HCEC 1CT (cell line): Measurements from ENCODE around the gene CD300LG.
"Not testable (repeated sequence)": the region's sequence is repeated elsewhere in the genome, so short reads cannot be mapped to it uniquely, and the experiment has no call there.

ENCODE experiments used
- DNase-seq: peaks from one replicate; pipeline ENCODE4 v3.0.0-alpha.2; 2017

The CD300LG gene

DNA sequence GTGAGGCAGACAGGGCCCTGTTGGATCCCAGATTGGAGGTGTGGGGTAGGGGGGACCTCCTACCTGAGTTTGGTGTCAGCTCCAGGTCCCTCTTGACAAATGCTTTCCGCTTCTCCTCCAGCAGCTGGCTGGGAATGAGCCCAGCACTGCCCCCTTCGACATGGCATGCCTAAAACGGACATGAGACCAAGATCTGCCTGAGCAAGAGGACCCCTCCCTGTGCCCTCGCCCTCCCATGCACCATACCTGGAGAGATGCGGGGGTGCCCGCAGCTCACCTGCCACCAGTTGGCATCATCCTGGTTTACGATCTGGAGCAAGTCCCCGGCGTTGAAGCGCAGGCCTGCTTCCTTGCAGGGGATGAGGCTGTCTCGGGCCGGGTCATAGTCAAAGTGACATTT, 34.2 kb downstream of the CD300LG start:
- DNase-seq, result no peak

DNA sequence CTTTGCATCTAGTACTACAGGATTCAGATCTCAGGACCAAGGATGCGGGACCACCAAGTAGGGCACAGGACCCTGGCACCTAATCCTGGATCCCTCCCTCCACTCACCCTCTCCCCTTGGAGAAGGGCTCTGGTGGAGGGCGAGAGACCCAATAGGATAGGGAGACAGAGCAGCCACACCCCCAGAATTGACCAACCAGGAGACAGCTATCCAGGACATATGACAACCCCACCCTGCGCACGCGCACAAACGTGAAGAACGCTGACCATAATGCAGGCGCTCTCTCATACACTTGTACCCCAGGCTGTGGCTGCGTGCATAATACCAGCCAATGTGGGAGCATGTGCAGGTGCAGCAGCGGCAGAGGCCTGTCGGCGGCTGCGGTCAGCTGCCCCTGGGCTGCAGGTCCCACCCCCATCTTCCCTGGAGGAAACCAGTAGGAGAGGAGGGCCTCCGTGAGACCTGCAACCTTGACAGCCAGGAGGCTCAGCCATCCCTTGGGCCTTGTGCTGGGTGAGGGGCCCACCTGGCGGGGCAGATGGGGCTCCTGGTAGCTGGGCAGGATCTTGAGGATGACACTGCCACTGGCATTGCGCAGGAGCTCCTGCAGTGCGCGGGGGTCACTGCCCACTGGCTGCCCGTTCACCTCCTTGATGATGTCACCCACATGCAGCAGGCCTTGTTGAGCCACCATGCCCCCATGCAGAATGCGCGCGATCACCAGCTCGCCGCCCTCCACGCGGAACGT, 35.0 kb downstream of the CD300LG start:
- DNase-seq, result no peak

DNA sequence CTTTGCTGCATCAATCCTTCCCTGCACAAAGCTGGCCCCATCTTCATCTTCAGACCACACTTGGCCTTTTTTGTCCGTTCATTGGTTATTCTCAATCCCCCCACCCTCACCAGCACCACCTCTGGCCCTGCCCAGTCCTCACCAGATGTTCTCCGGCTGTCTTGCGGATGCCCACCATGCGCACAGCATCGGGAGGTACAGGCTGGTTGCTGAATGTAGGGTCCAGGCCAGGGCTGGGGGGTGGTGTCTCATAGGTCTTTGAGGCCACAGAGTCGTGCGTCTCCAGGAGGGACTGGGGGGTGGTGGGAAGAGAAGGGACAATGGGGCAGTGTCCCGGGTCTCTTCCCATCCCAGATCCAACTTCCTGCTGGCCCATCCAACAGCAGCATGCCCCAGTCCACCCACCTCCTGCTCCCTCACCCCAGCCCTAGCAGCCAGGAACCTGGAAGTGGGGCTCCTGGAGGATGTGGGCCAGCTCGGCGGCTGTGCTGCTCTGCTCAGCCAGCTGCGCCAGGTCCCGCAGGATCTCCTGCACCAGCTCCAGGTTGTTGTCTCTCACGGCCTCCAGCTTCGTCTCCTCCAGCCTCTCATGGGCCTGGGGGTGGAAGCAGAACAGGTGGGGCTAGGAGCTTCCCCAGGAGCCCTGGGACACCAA, 35.9 kb downstream of the CD300LG start:
- DNase-seq, result no peak

DNA sequence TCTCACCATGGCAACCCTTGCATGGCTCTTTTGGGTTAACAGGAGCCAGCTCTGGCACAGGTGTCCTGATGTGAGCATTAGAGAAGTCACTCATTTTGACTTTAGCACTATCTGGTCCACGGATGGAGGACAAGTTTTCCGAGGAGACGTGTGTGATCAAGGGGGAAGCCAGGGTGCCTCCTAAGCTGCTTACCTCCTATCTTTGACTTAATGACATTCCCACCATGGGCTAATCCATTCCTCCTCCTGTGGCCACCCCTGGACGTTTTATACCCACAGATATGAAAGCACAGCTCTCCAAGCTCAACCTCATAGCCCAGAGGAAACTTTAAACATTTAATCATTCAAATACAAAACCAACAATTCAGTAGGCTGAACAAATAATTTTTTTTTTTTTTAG, 41.6 kb downstream of the CD300LG start:
- DNase-seq, result no peak

DNA sequence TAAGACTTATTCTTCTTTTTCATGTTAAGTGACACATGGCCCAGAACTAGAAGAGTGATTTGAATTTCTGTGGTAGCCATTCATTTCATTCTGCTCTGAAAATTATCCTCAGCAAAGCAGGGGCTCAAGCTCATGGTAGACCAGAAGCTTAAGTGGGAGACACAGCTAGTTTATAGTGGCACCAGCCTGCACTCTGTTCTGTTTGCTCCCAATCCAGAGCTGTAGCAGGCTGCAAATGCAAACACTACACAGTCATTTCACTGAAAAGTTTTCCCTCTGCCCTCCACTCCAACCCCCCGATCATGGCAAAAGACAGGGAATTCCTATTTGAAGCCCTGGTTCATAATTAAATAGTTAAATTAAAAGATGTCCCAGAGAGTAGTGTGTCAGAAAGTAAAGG, 43.3 kb downstream of the CD300LG start:
- no peak for DNase-seq

DNA sequence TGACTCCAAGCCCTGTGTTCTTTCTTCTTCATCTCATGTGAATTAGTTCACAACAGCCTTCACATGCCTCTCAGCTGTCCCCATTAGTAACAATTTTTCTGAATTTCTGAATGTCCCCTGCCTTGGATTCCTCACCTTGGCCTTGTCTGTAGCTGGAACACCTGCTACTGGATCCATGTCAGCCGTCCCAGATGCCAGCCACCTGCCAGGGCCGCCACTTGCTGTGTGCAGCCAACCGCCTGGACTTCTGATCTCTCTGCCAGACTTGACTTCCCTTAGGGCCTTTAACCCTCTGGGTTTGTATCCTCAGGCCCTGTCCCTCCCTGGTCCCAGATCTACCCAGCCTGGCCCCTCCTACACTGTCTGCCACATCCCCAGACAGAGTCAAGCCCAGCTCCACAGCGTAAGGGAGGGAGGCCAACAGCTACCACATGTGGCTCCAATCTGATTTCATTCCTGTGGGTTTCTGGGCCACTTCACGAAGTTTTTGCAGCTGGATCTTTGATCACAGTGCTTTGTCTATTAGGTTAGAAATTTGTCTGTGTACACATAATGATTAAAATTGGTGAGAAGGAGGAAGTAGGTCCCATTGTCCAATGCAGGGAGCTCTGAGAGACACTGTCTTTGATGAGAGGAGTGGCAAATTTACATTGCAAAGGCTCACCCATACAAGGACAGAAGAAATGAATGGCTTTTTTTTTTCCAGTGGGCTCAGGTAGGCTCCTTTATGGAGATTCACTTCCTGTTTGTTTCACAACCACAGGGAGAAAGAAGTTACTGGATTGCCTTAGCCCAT, 45.1 kb downstream of the CD300LG start:
- DNase-seq, result no peak

DNA sequence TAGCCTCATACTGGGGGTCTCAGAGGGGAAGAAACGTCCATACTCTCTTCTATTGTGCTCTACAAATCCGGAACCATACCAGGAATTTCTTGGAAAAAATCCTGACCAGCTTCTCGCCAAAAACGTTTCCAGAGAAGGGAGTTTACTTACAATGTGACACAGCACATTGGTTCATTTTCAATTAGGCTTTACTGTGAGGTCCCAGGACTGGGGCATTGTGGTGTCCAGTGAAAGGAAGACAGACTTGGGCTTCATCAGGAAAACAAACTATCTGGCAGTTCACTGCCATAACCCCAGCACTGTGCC, 45.6 kb downstream of the CD300LG start:
- DNase-seq, result no peak

DNA sequence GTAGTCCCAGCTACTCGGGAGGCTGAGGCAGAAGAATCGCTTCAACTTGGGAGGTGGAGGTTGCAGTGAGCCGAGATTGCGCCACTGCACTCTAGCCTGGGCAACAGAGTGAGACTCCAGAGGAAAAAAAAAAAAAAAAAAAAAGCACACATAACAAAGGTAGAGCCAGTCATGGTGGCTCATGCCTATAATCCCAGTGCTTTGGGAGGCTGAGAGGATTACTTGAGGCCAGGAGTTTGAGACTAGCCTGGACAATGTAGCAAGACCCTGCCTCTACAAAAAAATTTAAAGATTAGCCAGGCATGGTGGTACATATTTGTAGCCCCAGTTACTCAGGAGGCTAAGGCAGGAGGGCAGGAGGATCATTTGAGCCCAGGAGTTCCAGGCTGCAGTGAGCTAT, 47.5 kb downstream of the CD300LG start:
- not testable (repeated sequence) for DNase-seq

DNA sequence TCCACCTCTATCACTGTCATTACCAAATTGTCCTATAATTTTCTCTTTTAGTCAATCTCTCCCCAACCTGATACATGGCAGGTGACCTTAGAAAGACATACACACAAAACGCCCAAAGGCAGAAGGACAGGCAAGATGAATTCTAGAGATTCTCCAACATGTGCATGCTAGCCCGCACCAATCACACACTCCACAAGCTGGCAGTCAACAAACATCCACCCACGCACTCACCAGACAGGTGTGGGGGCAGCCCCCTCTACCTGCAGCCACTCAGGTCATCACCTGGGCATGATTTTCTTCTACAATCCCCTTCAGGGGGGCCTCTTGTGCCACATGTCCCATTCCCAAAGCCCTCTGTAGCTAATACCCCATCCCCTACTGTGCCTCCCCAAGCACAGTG, 50.9 kb downstream of the CD300LG start:
- DNase-seq, result no peak

DNA sequence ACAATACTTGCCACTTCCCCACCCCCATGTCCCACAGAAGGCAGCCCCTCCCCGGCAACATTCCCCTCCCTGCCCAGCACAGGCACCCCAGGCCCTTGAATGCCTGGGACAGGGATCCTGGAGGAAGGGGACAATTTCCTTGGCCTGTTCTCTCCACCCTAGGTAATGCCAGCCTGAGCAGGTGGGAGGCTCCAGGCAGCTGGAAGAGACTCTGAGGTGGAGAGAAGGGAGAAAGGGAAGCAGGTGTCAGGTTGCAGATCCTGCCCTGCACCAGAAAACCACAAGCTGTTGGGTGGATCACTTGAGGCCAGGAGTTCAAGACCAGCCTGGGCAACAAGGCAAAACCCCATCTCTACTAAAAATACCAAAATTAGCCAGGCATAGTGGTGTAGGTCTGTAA, 51.5 kb downstream of the CD300LG start:
- DNase-seq, result no peak

DNA sequence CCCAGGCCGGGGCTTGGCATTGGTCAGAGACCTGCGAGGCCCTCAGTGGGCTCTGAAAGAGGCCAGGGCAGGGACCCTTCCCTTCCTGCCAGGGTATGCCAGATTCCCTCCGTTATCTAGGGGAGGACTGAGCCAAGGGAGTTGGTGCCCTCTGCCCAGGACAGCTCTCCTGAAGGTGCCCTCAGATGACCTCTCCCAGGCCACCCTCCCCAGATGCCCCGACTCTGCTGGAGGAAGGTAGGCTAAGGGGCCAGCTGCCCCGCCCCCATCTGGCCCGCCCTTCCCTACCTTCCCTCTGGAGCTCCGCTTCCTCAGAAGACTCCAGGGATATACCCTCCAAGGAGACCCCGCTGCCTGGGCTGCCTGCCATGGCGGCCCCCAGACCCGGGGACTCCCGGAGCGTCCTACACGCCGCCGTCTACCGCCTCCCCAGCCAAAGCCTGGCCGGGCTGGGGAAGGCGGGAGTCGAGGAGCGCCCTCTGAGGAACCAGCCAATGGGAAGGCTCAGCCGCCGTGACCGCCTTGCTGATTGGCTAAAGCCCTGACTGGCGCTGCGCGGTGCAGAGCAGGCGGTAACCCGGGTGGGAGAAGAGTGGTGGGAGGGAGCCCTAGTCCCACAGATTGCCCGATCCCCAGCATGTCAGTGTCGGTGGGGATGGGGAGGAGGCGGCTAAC, 53.3 kb downstream of the CD300LG start:
- DNase-seq, result peak; percentile 70

DNA sequence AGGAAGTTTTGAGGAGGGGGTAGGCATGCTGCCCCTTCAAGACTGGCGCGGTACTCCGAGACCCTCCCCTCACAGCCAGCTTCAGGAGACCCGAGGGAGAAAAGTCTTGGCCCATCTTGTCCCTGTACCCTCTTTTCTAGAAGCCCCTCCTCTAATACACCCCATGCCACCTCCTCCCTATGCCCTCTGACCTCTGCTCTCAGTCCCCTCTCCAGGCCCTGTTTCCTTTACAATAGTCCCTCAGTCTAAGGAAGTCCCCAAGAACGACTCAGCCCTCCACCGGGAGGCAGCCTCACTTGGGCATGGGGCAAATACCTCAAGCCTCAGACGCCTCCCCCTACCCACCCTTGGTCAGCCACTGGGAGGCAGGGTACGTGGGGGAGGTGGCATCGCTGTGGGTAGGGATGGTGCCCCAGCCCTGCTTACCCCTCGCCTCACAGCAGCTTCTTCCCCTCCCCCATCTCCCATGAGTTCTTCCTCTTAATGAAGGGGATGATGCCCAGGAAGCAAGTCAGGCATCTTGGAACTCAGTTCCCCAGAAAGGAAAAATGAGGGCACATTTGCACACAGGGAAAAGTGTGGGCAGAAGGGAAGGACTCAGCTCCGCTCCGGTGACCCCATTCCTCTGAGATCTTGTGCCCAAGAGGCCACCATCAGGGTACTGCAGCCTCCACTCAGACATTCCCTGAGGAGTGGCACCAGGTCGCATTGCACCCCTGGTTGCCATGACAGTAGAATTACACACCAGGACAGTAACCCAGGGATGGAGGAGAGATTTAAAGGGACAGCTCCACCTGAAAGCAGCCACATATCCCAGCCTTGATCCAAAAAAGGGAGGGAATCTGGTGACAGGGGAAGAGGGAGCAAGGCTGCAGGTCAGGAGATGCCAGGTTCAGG, 54.1 kb downstream of the CD300LG start:
- no peak for DNase-seq

DNA sequence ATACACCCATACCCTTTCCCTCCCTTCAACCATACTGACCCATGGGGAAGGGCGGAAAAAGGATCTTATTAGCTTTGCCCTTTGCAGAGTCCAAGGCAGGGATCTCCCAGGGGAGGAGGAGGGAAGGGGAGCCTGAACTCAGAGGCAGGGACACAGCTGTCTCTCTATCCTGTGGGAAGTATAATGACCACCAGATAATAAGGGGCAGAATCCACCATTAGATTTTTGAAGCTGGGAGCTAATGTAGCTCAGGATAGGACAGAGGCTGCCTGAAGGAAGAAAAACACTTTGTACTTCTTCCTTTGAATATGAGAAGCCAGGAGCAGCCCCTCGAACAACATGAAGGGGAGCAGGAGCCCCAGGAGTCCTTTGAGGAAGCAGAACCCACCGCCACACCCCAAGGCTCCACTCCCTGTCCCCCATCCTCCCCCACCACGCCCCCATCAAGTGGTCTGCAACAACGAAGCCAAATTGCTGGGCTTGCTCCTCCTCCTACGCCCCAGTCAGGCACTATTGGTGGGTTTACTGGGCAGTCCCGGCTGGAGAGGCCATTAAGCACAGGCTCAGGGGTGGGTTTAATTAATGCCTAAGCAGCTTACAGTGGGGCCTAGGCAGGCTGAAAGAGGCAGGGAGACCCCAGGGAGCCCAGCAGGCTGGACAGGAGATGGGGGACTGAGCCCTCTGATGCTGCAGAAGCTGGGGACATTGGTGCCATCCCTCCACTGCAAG, 55.0 kb downstream of the CD300LG start:
- no peak for DNase-seq

DNA sequence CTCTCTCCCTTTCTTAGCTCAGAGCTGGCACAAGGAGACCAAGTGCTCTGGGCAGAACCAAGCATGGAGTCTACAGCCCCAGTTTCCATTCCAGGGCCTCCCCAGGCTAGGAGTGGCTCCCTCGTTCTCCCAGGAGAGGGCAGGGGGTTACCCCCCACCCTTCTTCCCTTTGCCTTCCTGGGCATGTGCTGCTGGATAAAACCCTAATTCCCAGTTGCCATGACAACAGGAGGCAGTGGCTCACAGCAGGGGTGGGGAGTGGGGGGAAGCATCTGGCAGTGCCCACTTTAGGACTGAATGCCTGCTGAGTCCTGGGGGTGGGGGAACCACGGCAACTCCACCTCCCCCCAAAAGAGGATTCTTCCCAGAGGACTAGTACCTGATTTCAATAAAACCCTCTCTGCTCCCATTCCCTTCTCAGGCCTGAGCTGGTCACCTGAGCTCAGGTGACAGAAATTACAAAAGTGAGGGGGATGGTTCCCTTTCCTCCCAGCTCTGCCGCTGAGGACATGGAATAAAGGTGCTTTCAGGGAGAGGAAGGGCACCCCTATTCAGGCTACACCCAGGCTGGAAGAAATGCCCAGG, 58.5 kb downstream of the CD300LG start:
- no peak for DNase-seq

DNA sequence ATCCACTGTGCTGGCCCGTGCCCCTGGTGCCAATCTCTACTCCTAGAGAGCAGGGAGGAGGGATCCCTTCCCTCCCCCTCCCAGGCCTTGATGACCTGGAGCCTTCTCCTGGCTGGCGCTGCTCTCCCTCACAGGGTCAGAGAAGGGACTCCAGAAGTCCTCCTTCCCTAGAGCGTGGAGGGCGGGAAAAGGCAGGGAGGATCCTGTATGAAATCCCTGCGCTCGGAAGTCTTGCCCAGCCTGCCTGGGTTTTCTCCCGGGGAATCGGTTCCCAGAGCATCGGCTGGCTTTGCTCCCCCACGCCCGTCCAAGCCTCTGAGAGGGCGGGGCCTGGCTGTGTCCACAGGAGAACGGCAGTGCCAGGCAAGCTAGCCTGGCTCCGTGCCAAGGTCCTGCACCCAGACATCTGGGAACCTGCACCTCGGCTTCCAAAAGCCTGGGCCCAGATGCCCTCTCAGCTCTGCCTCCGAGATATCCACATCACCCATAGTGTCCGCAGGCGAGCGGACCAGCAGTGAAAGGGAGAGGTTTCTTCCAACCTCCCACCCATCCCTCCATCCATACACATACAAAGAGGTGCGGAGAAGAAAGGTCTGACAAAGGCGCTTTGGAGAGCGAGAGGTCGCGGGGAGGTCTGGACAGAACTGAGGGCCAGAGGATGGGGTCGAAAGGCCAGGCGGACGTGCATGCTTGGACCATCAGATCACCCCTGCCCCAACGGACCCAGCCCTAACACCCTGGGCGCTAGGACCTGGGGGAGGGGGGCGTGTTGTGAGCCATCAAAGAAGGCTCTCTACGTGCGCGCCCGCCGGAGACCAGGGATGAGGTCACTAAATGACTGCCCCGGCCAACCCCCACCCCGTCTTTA, 59.2 kb downstream of the CD300LG start:
- DNase-seq, result peak; percentile 65

DNA sequence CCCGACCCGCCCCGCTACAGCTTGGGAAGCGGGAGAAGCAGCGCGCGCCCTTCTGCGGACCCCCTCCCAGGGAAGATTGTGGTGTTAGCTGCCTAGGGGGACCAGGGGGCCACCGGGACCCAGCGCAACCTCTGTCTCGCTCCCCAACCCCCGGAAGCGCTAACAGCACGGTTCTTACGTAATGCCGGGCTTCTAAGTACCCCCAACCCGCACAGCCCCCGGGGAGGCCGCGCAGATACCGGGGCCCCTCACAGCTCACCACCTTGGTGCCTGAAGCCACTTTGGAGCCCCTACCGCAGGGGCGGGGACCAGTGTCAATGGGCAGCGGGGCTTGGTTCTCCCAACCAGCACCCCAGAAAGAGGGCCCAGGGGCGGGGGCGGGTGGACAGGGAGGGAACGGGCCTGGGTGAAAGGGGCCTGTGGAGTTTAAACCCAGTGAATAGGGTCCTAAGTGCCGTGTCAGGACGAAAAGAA, 60.0 kb downstream of the CD300LG start:
- no peak for DNase-seq

DNA sequence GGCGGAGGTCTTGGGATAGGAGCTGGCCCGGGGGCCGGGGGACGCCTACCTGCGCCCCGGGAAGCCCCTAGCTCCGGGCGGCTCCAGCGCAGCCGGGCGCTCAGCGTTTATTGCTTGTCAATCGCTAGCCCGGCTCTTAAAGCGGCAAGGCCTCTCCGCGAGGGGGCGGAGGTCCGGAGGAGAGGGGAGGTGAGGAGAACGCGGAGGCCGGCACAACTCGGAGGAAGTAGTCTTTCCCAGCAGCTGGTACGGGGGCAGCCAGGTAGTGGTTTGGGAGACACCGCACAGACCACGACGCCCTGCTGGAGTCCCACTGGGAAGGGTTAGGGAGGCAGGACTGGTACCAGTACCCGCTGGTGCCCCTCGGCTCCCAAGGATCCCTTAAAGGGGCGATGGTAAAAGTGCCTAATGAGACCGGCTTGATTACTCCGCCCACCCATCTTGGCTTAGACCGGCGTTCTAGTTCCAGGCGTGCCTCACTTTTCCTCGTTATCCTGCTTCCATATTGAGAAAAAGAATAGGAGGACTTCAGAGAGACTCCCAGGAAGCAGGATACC, 60.5 kb downstream of the CD300LG start, which contains the start of gene MPP2:
Gene MPP2 (minus strand): TSS at position 112 of the 557 bp plus-strand sequence. CDS start 3,076 bp downstream, outside the sequence.
- DNase-seq, result peak; percentile 64

DNA sequence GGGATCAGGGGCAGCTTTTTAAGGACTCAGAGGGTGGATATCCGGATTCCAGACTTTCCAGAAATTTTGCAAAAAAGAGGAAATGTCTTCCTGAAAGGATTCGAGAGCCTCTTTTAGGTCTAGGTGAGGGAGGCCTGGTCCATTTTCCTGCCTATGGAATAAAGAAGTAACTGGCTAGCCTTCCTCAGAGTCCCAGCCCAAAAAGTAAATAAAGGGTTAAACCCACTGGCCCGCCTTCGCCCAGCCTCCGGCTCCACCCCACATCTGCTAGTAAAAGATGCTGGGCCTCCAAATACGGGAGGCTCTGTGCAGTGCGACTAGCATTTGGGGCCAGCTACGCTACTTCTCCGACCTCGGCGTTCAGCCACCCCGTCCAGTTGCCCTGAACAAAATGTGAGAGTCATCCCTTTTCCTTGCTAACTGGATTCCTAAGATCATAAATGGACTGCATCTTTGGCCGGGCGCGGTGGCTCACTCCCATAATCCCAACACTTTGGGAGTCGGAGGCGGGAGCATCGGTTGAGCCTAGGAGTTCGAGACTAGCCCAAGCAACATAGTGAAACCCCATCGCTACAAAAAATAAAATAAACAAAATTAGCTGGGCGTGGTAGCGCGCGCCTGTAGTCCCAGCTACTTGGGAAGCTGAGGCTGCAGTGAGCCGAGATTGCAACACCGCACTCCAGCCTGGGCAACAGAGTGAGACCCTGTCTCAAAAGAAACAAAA, 61.2 kb downstream of the CD300LG start:
- peak; percentile 85 for DNase-seq
